Myocyte (in vitro differentiated cells): ENCODE measurements around the gene HMG20A. TPM values are rescaled to one million over a fixed set of nuclear protein-coding genes. Genes with fewer than 3 reads are reported as not detected.
"Not testable (repeated sequence)": the region's sequence is repeated elsewhere in the genome, so short reads cannot be mapped to it uniquely, and the experiment has no call there.

Source experiments
- DNase-seq: peaks from one replicate; pipeline ENCODE4 v3.0.0-alpha.2; 2012; ENCODE audit warnings: low read depth
- total RNA-seq: library from RNA; depleted of rRNA; stranded (reverse); fragments of >200 nt; gene quantifications from 2 replicates; pipeline ENCODE4 v1.2.3, GENCODE V29; 2014

Gene HMG20A
- total RNA-seq, 1 donor from 2014 or later, result 36.6 TPM

DNA sequence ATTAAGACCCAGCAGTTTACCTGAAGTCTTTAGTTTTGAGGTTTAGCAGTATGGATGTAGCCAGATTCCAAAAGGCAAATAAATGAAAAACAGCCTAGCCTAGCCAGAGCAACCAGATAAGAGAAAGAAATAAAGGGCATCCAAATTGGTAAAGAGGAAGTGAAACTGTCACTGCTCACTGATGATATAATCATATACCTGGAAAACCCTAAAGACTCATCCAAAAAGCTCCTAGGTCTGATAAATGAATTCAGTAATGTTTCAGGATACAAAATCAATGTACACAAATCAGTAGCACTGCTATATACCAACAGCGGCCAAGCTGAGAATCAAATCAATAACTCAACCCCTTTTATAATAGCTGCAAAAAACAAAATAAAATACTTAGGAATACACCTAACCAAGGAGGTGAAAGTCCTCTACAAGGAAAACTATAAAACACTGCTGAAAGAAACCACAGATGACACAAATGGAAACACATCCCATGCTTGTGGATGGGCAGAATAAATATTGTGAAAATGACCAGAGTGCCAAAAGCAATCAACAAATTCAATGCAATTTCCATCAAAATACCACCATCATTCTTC, 14.4 kb upstream of the HMG20A start:
- not testable (repeated sequence) for DNase-seq

- DNase-seq, result no peak
These were observed 13.8 kb upstream of the HMG20A start for GRCh38 chr15:77406846-77407245.

GRCh38 chr15:77409259-77410156, 11.2 kb upstream of the HMG20A start:
- no peak for DNase-seq

GRCh38 chr15:77410157-77410500, 10.6 kb upstream of the HMG20A start:
- DNase-seq, result not testable (repeated sequence)

DNA sequence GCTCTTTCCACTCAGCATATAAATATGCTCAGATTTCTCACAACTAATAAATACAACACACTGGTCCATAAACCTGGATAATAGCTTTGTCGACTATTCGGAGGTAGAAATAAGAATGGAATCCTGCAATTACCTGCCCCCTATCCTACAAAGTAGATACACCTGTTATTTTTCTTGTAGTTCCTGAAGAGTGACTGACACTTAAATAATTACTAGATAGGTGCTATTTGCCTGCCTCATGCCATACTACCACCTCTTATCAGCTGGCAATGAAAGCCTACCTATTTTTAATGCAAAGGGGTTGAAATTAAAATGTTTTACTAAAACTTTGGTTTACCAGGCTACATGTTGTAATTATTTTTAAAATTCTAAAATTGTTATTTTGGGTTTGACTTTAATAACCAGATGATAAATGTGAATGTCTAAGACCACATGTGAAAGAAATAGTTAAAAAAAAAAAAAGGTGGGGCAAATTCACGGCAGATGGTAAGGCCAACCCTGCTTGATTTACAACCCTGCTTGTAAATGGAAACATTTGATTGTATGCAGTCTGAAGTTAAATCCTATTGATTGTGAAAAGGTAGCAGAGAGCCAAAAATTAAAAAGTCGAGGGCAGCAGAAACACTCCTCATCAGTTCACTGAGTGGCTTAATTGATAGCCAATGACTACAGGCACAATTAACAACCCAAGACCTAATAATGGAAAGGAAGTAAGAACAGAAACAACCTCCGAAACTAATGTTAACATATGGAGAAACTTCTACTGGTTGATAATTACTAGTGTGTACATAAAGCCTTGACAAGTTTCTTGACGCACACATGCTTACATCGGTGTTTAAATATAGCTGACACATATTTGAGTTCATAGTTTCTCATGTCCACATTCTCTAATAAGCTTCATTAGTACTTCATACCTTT, 9.7 kb upstream of the HMG20A start:
- no peak for DNase-seq

- no peak for DNase-seq
These were observed 9.1 kb upstream of the HMG20A start for GRCh38 chr15:77411619-77411976.

- DNase-seq, result no peak
These were observed 7.6 kb upstream of the HMG20A start for GRCh38 chr15:77412972-77413698.

DNA sequence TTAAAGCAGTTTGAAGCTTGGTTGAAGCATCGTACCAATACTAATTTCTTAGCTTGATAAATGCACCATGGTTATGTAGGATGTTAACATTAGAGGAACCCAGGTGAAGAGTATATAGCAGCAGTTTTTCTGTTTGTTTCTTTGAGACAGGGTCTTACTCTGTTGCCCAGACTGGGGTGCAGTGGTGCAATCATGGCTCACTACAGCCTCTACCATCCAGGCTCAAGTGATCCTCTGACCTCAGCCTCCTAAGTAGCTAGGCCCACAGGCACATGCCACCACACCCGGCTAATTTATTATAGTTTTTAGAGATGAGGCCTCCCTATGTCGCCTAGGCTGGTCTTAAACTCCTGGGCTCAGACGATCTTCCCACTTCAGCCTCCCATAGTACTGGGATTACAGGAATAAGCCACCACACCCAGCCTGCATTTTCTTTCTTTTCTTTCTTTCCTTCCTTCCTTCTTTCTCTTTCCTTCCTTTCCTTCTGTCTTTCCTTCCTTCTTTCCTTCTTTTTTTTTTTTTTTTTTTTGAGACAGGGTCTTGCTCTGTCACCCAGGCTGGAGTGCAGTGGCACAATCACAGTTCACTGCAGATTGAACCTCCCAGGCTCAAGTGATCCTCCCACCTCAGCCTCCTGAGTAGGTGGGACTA, 6.9 kb upstream of the HMG20A start:
- DNase-seq, result no peak

DNA sequence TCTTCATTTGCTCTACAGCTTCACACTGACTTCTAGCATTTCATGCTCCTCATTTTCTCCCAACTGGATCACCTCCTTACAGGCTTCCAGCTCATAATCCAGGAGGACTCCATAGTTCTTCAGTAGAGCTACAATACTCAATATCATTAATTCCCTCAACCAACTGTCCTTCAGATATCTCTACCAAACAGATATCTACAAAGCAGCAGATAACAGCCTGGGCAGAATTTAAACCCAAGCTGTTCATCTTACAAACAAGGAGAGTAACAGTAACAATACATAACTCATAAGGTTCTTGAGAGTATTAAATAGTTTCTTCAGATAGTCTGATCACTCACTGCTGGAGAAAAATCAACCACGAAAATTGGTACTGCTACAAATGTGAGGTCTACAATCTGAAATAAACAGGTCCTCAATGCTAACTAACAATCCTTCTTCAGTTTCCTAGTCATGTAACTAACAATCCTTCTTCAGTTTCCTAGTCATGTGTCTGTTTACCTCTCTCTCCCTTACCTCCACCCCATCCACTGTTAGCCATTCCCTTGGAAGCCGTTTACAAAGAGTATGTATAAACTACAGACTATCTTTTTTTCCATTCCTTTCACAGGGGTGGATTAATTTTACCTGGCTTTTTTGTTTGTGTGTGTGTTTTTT, 5.8 kb upstream of the HMG20A start:
- no peak for DNase-seq

DNA sequence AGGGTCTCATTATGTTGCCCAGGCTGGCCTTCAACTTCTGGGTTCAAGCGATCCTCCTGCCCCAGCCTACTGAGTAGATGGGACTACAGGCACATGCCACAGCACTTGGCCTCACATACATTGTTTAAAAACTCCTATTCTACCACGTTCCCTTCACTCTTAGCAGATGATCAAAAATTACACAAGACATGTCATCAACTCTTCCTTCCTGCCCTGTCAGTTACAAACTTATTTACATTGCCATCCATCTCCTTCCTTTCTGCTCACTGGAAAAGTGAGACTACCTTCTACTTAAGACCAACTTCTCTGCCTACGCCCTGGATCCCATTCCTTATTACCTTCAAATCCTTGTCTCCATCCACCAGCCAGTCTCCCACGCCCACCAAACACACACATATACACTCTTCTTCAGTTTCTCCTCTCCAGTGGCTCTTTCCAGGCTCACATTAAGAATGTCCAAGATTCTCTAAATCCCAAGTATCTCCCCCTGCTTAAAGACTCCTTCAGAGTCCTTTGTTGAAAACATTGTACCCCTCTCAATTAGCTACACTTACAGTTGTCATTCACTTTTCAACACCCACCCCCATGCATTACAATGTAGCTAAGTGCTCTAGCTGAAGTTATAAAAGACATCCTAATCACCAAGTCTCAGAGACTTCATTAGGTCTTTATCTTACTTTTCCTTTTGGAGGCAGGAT, 5.1 kb upstream of the HMG20A start:
- no peak for DNase-seq

DNA sequence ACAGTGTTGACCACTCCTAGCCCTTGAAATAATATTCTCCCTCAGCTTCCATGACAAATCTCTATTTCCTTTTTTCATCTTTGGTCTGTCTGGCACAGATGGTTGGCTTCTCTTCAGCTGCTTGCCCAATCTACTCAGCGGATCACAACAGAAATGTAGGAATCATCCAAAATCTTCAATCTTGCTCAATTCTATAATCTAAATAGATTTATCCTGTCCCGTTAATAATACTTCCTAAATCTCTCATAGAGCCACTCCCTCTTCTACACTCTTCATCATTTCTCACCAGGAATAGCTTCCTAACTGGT, 4.6 kb upstream of the HMG20A start:
- DNase-seq, result peak; percentile 15

DNA sequence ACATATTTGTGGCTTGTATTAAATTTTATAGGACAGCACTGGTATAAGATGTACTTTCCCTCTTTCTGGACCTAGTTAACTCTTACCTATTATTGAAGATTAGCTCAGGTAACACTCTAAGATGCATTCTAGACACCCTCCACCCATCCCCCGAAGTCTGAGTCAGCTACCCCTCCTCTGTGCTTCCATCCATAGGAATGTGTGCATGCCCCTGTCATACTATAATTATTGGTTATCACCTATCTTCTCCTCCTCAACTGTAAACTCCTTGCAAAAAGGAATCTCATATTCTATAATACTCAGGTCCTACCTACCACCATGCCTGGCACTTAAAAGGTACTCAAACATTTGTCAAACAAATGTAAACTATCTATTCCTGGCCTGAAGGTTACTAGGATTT, 3.7 kb upstream of the HMG20A start:
- no peak for DNase-seq

DNA sequence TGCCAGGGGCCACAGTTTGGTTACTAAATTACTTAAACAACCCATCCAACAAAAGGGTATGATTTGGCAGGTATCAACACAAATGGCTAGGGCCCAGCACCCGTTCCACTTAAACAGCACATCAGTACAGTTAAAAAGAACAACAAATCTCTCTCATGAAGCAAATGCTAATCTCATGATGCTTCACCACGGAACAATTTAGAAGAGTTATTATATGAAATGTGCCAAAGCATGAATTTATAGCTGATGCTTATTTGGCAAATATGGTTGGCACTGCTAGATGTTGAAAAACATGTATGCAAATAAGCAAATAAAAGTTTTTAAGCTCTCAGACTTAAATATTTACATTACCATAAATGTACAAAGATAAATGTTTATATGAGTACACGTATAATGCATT, 3.1 kb upstream of the HMG20A start:
- no peak for DNase-seq

DNA sequence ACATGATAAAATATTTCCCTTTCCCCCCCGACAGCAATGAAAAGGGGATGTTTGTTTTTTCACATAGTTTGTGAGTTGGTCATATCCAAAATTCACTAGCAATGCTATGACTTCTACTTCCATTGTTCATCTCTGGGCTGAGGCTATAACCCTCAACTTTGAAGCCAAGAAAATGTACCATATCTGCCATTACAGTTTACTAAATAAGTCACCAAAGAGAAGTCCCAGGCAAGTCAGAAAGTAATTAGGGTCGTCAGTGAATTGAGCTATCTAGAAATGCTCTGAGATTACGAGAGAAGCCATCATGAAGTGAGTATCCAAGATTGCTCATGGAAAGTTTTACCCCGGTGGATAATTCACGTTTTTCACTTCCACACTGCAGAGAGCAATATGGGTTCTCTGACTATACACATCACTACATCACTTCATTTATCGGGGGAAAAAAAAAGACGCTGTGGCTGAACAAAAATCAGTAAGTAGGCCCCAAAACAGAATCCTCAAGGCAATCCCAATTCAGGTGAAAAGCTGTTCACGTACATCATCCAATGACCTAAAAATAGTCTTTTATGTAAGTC, 2.2 kb upstream of the HMG20A start:
- no peak for DNase-seq

GRCh38 chr15:77418966-77419835, 1.5 kb upstream of the HMG20A start:
- DNase-seq, result peak; percentile 59

- peak; percentile 99 for DNase-seq
These were observed 665 bp upstream of the HMG20A start, which contains the start of gene PEAK1 for GRCh38 chr15:77419836-77420609. TSS of gene PEAK1 (minus strand) at chr15:77420104. CDS start at chr15:77181926, 238,178 bp downstream.

DNA sequence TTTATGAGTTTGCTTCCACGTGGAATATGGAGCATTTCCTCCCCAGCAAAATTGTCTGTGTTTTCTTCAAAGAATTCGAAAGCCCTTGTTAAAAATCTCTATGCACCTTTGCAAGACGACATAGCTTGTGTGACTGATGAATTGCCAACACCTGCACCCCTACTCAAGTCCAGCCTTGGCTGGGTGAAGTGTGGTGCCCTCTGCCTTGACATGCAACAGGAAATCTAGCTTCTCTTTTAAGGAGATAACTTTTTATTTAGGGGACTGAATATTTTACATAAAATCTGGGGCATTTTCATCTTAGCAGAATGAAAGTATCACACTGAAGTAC, 647 bp downstream of the HMG20A start:
- no peak for DNase-seq

DNA sequence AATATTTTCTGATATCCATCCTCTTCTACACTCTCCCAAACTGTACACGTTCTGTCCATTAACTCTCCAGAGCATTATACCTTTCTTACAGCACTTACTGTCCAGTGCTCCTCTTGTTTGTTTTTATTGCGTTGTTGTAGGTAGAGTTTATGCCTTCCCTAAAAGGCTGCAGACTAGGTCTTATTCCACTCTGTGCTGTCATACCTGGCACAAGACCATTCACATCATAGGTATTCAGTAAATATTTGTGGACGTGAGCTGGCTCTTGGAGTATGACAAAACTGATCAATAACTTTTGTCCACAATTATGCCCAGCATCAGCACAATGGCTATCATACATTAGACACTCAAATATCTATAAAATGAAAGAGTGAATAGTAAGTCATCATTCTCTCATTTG, 4.4 kb downstream of the HMG20A start:
- no peak for DNase-seq
